Inferior parietal cortex (tissue), 1 donor: ENCODE results near the gene STT3B.
A peak's percentile ranks its signal among the peaks of the same experiment; 100 is the strongest.
"Not testable (repeated sequence)": the region's sequence is repeated elsewhere in the genome, so short reads cannot be mapped to it uniquely, and the experiment has no call there.

Experiments
- DNase-seq: peaks from one replicate; pipeline ENCODE4 v3.0.0-alpha.2; 2016; ENCODE audit errors: extremely low spot score

The STT3B gene

GRCh38 chr3:31592764-31593163 lies 60.0 kb downstream of the STT3B start:
- DNase-seq = no peak

- DNase-seq = no peak
These were observed 63.5 kb downstream of the STT3B start for GRCh38 chr3:31596176-31596575.

- no peak for DNase-seq
These were observed 67.7 kb downstream of the STT3B start for GRCh38 chr3:31600431-31600830.

- not testable (repeated sequence) for DNase-seq
These were observed 72.6 kb downstream of the STT3B start for GRCh38 chr3:31605333-31605732.

GRCh38 chr3:31606453-31606852 lies 73.7 kb downstream of the STT3B start:
- no peak for DNase-seq

GRCh38 chr3:31610700-31611275 lies 78.1 kb downstream of the STT3B start:
- DNase-seq = peak; percentile 62

GRCh38 chr3:31613177-31613576 lies 80.5 kb downstream of the STT3B start:
- no peak for DNase-seq

GRCh38 chr3:31613654-31614053 lies 80.9 kb downstream of the STT3B start:
- DNase-seq = no peak

GRCh38 chr3:31614162-31614921 lies 81.6 kb downstream of the STT3B start:
- no peak for DNase-seq

- DNase-seq = no peak
These were observed 82.5 kb downstream of the STT3B start for GRCh38 chr3:31615071-31615875.

GRCh38 chr3:31616711-31617110 lies 84.0 kb downstream of the STT3B start:
- DNase-seq = no peak

GRCh38 chr3:31620656-31621055 lies 87.9 kb downstream of the STT3B start:
- no peak for DNase-seq

GRCh38 chr3:31621314-31621713 lies 88.6 kb downstream of the STT3B start:
- DNase-seq = no peak

GRCh38 chr3:31622636-31623288 lies 90.0 kb downstream of the STT3B start:
- DNase-seq = no peak

- no peak for DNase-seq
These were observed 91.5 kb downstream of the STT3B start for GRCh38 chr3:31624083-31624709.

GRCh38 chr3:31625358-31625757 lies 92.6 kb downstream of the STT3B start:
- no peak for DNase-seq

- no peak for DNase-seq
These were observed 96.3 kb downstream of the STT3B start for GRCh38 chr3:31629054-31629453.

- DNase-seq = no peak
These were observed 101.8 kb downstream of the STT3B start for GRCh38 chr3:31634476-31634875.

- no peak for DNase-seq
These were observed 102.8 kb downstream of the STT3B start for GRCh38 chr3:31635545-31635944.

GRCh38 chr3:31636049-31636448 lies 103.3 kb downstream of the STT3B start:
- no peak for DNase-seq

- DNase-seq = no peak
These were observed 104.1 kb downstream of the STT3B start for GRCh38 chr3:31636694-31637442.
